ENCODE measurements around the gene KCNH2. TPM values are rescaled to one million over a fixed set of nuclear protein-coding genes. Genes with fewer than 3 reads are reported as not detected.

KCNH2 gene
- total RNA-seq, 2 donors from 2014 or later = 3.6 to 5.3 TPM

GRCh38 chr7:151016505-151016904 is 38.4 kb upstream of the KCNH2 start:
- H3K27ac ChIP-seq = no peak overlapping the region
- H3K4me3 ChIP-seq = no peak overlapping the region
- TF ChIP-seq CTCF (IDR thresholded peaks at IDR 0.05) (no peak), POLR2A (IDR thresholded peaks at IDR 0.05) (no peak)
- H3K36me3 ChIP-seq (replicated peaks in 1 of 2; ENCODE audit: insufficient read depth in 1 of 2, low read depth in 2 of 2) = no peaks in the 10 kb centered on the region
- peaks cover 31% of the 10 kb centered on the region for H3K4me1 ChIP-seq
- no peak for ATAC-seq
- no peak for DNase-seq
- intact Hi-C loops (cut with DNase I) = no loop called here
- 77 to 86% methylated on average over 6 to 8 of the region's 8 CpGs for WGBS, 2 donors
- no peaks in the 10 kb centered on the region for H3K9me3 ChIP-seq
- peaks cover 0 to 23% of the 10 kb centered on the region in 2 donors for H3K27me3 ChIP-seq

- no peak overlapping the region for H3K27ac ChIP-seq
- no peak overlapping the region for H3K4me3 ChIP-seq
- intact Hi-C loops (cut with DNase I) = no loop called here
- H3K27me3 ChIP-seq = peaks cover 0 to 23% of the 10 kb centered on the region in 2 donors
- TF ChIP-seq POLR2A (IDR thresholded peaks at IDR 0.05) (no peak), CTCF (IDR thresholded peaks at IDR 0.05) (no peak)
- H3K9me3 ChIP-seq = no peaks in the 10 kb centered on the region
- 81 to 92% methylated on average over 4 to 5 of the region's 5 CpGs for WGBS, 2 donors
- H3K4me1 ChIP-seq = peaks cover 31% of the 10 kb centered on the region
- H3K36me3 ChIP-seq (replicated peaks in 1 of 2; ENCODE audit: insufficient read depth in 1 of 2, low read depth in 2 of 2) = no peaks in the 10 kb centered on the region
- ATAC-seq = no peak
- DNase-seq = no peak
These were observed 37.8 kb upstream of the KCNH2 start for GRCh38 chr7:151015967-151016366.

DNA sequence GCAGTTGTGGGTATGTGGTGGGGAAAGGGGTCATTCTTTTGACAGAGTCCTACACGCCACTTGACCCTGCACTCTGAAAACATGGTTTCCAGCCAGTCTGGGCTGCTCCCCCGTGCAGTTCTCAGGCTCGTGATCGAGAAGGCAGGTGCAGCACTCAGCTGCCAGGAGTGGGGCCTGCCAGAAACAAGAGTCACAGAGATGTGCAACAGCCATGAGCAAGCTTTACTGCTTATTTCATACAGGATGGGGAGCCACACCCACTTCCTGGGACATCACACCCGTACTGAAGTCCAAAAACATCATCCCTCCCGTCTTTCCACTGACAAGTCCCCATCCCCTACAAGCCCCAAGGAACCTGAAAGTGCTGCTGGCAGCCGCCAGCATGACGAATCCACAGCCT is 36.8 kb upstream of the KCNH2 start:
- H3K4me3 ChIP-seq = no peak overlapping the region
- 80 to 82% methylated on average over 8 of the region's 8 CpGs for WGBS, 2 donors
- H3K9me3 ChIP-seq = no peaks in the 10 kb centered on the region
- peaks cover 0 to 23% of the 10 kb centered on the region in 2 donors for H3K27me3 ChIP-seq
- intact Hi-C loops (cut with DNase I) = no loop called here
- ATAC-seq (no peak), DNase-seq (no peak)
- peaks cover 31% of the 10 kb centered on the region for H3K4me1 ChIP-seq
- no peak overlapping the region for H3K27ac ChIP-seq
- no peaks in the 10 kb centered on the region for H3K36me3 ChIP-seq (replicated peaks in 1 of 2; ENCODE audit: insufficient read depth in 1 of 2, low read depth in 2 of 2)
- no peak for TF ChIP-seq POLR2A (IDR thresholded peaks at IDR 0.05)
- TF ChIP-seq CTCF (IDR thresholded peaks at IDR 0.05) = no peak

- intact Hi-C loops (cut with DNase I) = no loop called here
- Histone ChIP-seq H3K9me3 (no peaks in the 10 kb centered on the region), H3K4me1 (peaks cover 29% of the 10 kb centered on the region), H3K27ac (no peak overlapping the region), H3K27me3 (peaks cover 0 to 23% of the 10 kb centered on the region in 2 donors), H3K4me3 (no peak overlapping the region), H3K36me3 (replicated peaks in 1 of 2; ENCODE audit: insufficient read depth in 1 of 2, low read depth in 2 of 2) (no peaks in the 10 kb centered on the region)
- WGBS, 2 donors = 17 to 40% methylated on average over 12 to 55 of the region's 55 CpGs
- TF ChIP-seq POLR2A (IDR thresholded peaks at IDR 0.05) (no peak), CTCF (IDR thresholded peaks at IDR 0.05) (no peak)
- DNase-seq (peak; percentile 53 to 82 (median 76)), ATAC-seq (peak; percentile 28)
These were observed 35.8 kb upstream of the KCNH2 start for GRCh38 chr7:151013733-151014497.

- Histone ChIP-seq H3K36me3 (replicated peaks in 1 of 2; ENCODE audit: insufficient read depth in 1 of 2, low read depth in 2 of 2) (no peaks in the 10 kb centered on the region), H3K27me3 (peaks cover 0 to 23% of the 10 kb centered on the region in 2 donors), H3K9me3 (no peaks in the 10 kb centered on the region), H3K27ac (no peak overlapping the region), H3K4me3 (no peak overlapping the region), H3K4me1 (peaks cover 29% of the 10 kb centered on the region)
- intact Hi-C loops (cut with DNase I) = no loop called here
- no peak for DNase-seq
- no peak for ATAC-seq
- 16% methylated on average over 9 to 21 of the region's 26 CpGs for WGBS, 2 donors
- TF ChIP-seq POLR2A (IDR thresholded peaks at IDR 0.05) (no peak), CTCF (IDR thresholded peaks at IDR 0.05) (no peak)
These were observed 35.2 kb upstream of the KCNH2 start for GRCh38 chr7:151013356-151013732.

Measured in body of pancreas (tissue), 4 donors.